ENCODE data around the gene GREB1L. TPM values are rescaled to one million over a fixed set of nuclear protein-coding genes. Genes with fewer than 3 reads are reported as not detected.

GREB1L gene
- total and polyA plus RNA-seq, 10 of the 15 experiments (the other 5 are each of a cell fraction or from before 2014, with no cell fraction given) = under 0.01 to 0.11 (median 0.03) TPM; not detected in 1

DNA sequence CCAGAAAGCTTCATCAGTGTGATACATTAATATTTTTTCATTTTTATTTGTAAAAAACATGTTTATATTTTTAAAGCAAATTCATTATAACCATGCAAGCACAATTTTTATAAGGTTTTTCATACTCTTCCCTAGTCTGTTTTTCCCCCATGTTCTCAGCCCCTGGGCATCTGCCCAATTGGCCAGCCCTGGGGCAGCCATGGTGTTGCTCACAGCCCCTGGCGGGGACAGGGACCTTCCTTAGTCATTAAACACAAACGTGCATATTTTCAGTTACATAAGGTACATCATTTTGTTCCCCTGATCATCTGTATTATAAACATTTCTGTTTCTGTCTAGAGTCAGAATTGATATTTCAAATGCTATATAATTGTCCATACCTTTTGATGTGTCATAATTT is 208.5 kb downstream of the GREB1L start:
- Histone ChIP-seq H3K4me3 (no peak overlapping the region), H4K20me1 (ENCODE audit: control insufficient read depth, insufficient read depth) (no peaks in the 10 kb centered on the region), H3K27ac (ENCODE audit: control insufficient read depth, insufficient read depth) (no peak overlapping the region), H3K4me2 (ENCODE audit: control insufficient read depth, insufficient read depth) (no peak overlapping the region), H2AFZ (ENCODE audit: control insufficient read depth, low read depth, low read length) (no peak overlapping the region), H3K27me3 (replicated peaks in 1 of 2; ENCODE audit: control insufficient read depth in 2 of 2, insufficient read depth in 2 of 2, low read length in 1 of 2) (no peaks in the 10 kb centered on the region; a peak in 1 of 4 replicates), H3K9me3 (replicated peaks; ENCODE audit: control insufficient read depth, insufficient read depth, low read length) (no peaks in the 10 kb centered on the region), H3K79me2 (ENCODE audit: control insufficient read depth, insufficient read depth, low read length) (no peaks in the 10 kb centered on the region), H3K36me3 (ENCODE audit: control insufficient read depth in 2 of 2, insufficient read depth in 2 of 2, low read length in 1 of 2) (no peaks in the 10 kb centered on the region), H3K4me1 (ENCODE audit: control insufficient read depth, insufficient read depth, low read length) (no peaks in the 10 kb centered on the region), H3K9ac (ENCODE audit: control insufficient read depth, insufficient read depth, low read length) (no peak overlapping the region)
- CTCF ChIA-PET = interaction anchor here (2.3 kb wide), 1 partner anchor 256 kb away, joined by 16 read pairs; no protein-coding TSS in a partner anchor
- BruUV-seq (replicated peaks) = no TSS peak
- no peak for TF ChIP-seq KDM1A (IDR thresholded peaks at IDR 0.05; ENCODE audit: borderline replicate concordance)
- TF ChIP-seq EGR1 (IDR thresholded peaks at IDR 0.05; ENCODE audit: borderline replicate concordance in 1 of 2, low read depth in 2 of 2, low read length in 2 of 2) = no peak
- no peak for TF ChIP-seq ATF7 (IDR thresholded peaks at IDR 0.05; ENCODE audit: low read depth)
- no peak for TF ChIP-seq NR2F1 (conservative IDR thresholded peaks at IDR 0.05)
- TF ChIP-seq ASH2L (IDR thresholded peaks at IDR 0.05; ENCODE audit: borderline replicate concordance, low read depth) = no peak
- TF ChIP-seq EP300 (IDR thresholded peaks at IDR 0.05; ENCODE audit: borderline replicate concordance in 1 of 2, control insufficient read depth in 1 of 2, low read depth in 2 of 2, low read length in 2 of 2) = no peak
- TF ChIP-seq FOXK2 (IDR thresholded peaks at IDR 0.05) = no peak
- TF ChIP-seq NFYB (IDR thresholded peaks at IDR 0.05; ENCODE audit: insufficient read depth, low read depth, low read length) = no peak
- no peak for TF ChIP-seq EZH2 (IDR thresholded peaks at IDR 0.05; ENCODE audit: borderline replicate concordance, control insufficient read depth, low read depth, low read length)
- TF ChIP-seq, protein P1, sequence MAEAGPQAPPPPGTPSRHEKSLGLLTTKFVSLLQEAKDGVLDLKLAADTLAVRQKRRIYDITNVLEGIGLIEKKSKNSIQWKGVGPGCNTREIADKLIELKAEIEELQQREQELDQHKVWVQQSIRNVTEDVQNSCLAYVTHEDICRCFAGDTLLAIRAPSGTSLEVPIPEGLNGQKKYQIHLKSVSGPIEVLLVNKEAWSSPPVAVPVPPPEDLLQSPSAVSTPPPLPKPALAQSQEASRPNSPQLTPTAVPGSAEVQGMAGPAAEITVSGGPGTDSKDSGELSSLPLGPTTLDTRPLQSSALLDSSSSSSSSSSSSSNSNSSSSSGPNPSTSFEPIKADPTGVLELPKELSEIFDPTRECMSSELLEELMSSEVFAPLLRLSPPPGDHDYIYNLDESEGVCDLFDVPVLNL (IDR thresholded peaks at IDR 0.05; ENCODE audit: low read depth, low read length) = no peak
- TF ChIP-seq, protein P2, sequence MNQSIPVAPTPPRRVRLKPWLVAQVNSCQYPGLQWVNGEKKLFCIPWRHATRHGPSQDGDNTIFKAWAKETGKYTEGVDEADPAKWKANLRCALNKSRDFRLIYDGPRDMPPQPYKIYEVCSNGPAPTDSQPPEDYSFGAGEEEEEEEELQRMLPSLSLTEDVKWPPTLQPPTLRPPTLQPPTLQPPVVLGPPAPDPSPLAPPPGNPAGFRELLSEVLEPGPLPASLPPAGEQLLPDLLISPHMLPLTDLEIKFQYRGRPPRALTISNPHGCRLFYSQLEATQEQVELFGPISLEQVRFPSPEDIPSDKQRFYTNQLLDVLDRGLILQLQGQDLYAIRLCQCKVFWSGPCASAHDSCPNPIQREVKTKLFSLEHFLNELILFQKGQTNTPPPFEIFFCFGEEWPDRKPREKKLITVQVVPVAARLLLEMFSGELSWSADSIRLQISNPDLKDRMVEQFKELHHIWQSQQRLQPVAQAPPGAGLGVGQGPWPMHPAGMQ (IDR thresholded peaks at IDR 0.05; ENCODE audit: borderline replicate concordance) = no peak
- no peak for TF ChIP-seq BCL3 (IDR thresholded peaks at IDR 0.05; ENCODE audit: borderline replicate concordance, insufficient read depth, low read depth, low read length, poor library complexity, severe bottlenecking)
- no peak for TF ChIP-seq HDAC2 (IDR thresholded peaks at IDR 0.05)
- TF ChIP-seq BHLHE40 (IDR thresholded peaks at IDR 0.05; ENCODE audit: borderline replicate concordance in 1 of 2, low read depth in 2 of 2, low read length in 1 of 2) = no peak
- no peak for TF ChIP-seq IKZF1 (conservative IDR thresholded peaks at IDR 0.05)
- no peak for TF ChIP-seq PML (IDR thresholded peaks at IDR 0.05; ENCODE audit: low read length)
- TF ChIP-seq CBX5 (IDR thresholded peaks at IDR 0.05; ENCODE audit: low read depth) = no peak
- RAD21 ChIA-PET (ENCODE audit: unreplicated experiment) = no interaction called here
- no peak for ATAC-seq
- no peak for FAIRE-seq
- WGBS (ENCODE audit: insufficient coverage, insufficient replicate concordance, low lambda C conversion rate, missing lambda C conversion rate) = 18% methylated on average over 2 of the region's 2 CpGs
- intact Hi-C loops (cut with micrococcal nuclease; ENCODE audit: unreplicated experiment) = no loop called here
- no peak for DNase-seq (ENCODE audit: low read depth, low spot score)
- SMC1A ChIA-PET (ENCODE audit: uncharacterized antibody, unreplicated experiment) = no interaction called here
- in situ Hi-C loops (cut with MboI) = no loop called here
- POLR2A ChIA-PET = no interaction called here

All from GM12878 (cell line).